ENCODE measurements around the gene ENPP5.

- TF ChIP-seq CTCF (IDR thresholded peaks at IDR 0.05): no peak
- no peak for TF ChIP-seq POLR2A (IDR thresholded peaks at IDR 0.05)
These were observed 48.9 kb upstream of the ENPP5 start for GRCh38 chr6:46219661-46220060.

Measured in esophagus squamous epithelium (tissue), 4 donors.